Tibial nerve (tissue), 4 donors: ENCODE data around the gene TBCCD1. TPM values are rescaled to one million over a fixed set of nuclear protein-coding genes. Genes with fewer than 3 reads are reported as not detected.

Experiments
- DNase-seq, 2 donors: peaks; one replicate each; pipeline ENCODE4 v3.0.0-alpha.2; 2019; ENCODE audit warnings: low spot score in 2 of 2
- H3K27ac ChIP-seq, 4 donors: fragments of 200-600 bp; sonication (generic) in 3 of 4; one replicate each; pipeline ENCODE4 v1.5.1; 2017 to 2019; ENCODE audit warnings: mild to moderate bottlenecking in 1 of 4
- H3K27me3 ChIP-seq, 2 donors: fragments of 200-600 bp; sonication (generic) in 1 of 2; one replicate each; pipeline versions ENCODE4 v1.5.1 to v1.6.0; 2017 to 2019
- H3K36me3 ChIP-seq, 3 donors: fragments of 200-600 bp; sonication (generic); one replicate each; pipeline ENCODE4 v1.5.1; 2018 to 2019
- H3K4me1 ChIP-seq, 4 donors: fragments of 200-600 bp; sonication (generic) in 3 of 4; one replicate each; pipeline ENCODE4 v1.5.1; 2017 to 2019
- H3K4me3 ChIP-seq, 4 donors: fragments of 200-600 bp; sonication (generic) in 3 of 4; one replicate each; pipeline ENCODE4 v1.5.1; 2017 to 2019; ENCODE audit warnings: mild to moderate bottlenecking in 1 of 4, moderate library complexity in 1 of 4
- H3K9me3 ChIP-seq, 4 donors: fragments of 200-600 bp; sonication (generic) in 3 of 4; one replicate each; pipeline ENCODE4 v1.5.1; 2017 to 2019
- EP300 ChIP-seq, 2 donors: sonication (generic); formaldehyde crosslinking; IDR thresholded peaks; one replicate each; pipeline ENCODE4 v1.6.1; 2017; ENCODE audit warnings: antibody characterized with exemption in 2 of 2, mild to moderate bottlenecking in 1 of 2
- POLR2A ChIP-seq, 2 donors: fragments of 450-650 bp; IDR thresholded peaks; one replicate each; pipeline ENCODE4 v1.6.1; 2017; ENCODE audit warnings: antibody characterized with exemption in 2 of 2, mild to moderate bottlenecking in 2 of 2, moderate library complexity in 2 of 2
- WGBS, 2 donors: methylation state at CpG; one replicate each; pipeline ENCODE4 v1.1.5; 2018; 5-methylcytosine and 5-hydroxymethylcytosine counted together
- total RNA-seq, 4 donors: library from RNA; depleted of rRNA; stranded (reverse); fragments of >200 nt; gene quantifications; one replicate each; pipeline ENCODE4 v1.1.0, GENCODE V29; 2016
- TF ChIP-seq, protein P1 (sequence below), 5 experiments: fragments of 200-600 bp in 3 of 5; fragments of 450-650 bp in 2 of 5; sonication (generic) in 3 of 5; IDR thresholded peaks; one replicate each; pipeline ENCODE4 v1.5.1; 2016 to 2019; ENCODE audit warnings: antibody characterized with exemption in 5 of 5, mild to moderate bottlenecking in 3 of 5, moderate library complexity in 2 of 5

TBCCD1 gene
- total RNA-seq, 4 donors from 2014 or later, result 10.5 to 17.0 (median 11.4) TPM

DNA sequence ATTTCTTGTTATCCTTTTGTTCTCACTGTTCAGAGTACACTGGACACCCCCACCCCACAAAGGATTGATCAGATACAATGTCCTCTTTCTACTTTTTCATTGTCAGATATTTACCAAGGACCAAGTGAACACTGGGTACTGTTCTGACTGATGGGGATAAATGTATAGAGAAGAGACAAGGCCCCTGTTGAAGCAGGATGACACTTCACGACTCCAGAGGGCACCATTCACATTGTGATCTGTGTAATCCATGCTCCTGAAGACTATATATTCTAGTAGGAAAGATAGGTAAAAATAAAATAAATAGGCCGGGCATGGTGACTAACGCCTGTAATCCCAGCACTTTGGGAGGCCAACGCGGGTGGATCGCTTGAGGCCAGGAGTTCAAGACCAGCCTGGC lies 15.8 kb downstream of the TBCCD1 start:
- Histone ChIP-seq H3K4me1 (no peaks in the 10 kb centered on the region), H3K27me3 (no peaks in the 10 kb centered on the region), H3K4me3 (no peak overlapping the region), H3K27ac (no peak overlapping the region), H3K9me3 (no peaks in the 10 kb centered on the region), H3K36me3 (peaks cover 0 to 97% (median 9%) of the 10 kb centered on the region in 3 donors)
- DNase-seq, result no peak
- WGBS, 2 donors, result 84 to 86% methylated on average over 6 of the region's 6 CpGs
- no peak for TF ChIP-seq EP300 (IDR thresholded peaks at IDR 0.05)
- TF ChIP-seq, protein P1, sequence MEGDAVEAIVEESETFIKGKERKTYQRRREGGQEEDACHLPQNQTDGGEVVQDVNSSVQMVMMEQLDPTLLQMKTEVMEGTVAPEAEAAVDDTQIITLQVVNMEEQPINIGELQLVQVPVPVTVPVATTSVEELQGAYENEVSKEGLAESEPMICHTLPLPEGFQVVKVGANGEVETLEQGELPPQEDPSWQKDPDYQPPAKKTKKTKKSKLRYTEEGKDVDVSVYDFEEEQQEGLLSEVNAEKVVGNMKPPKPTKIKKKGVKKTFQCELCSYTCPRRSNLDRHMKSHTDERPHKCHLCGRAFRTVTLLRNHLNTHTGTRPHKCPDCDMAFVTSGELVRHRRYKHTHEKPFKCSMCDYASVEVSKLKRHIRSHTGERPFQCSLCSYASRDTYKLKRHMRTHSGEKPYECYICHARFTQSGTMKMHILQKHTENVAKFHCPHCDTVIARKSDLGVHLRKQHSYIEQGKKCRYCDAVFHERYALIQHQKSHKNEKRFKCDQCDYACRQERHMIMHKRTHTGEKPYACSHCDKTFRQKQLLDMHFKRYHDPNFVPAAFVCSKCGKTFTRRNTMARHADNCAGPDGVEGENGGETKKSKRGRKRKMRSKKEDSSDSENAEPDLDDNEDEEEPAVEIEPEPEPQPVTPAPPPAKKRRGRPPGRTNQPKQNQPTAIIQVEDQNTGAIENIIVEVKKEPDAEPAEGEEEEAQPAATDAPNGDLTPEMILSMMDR (IDR thresholded peaks at IDR 0.05), result no peak
- no peak for TF ChIP-seq POLR2A (IDR thresholded peaks at IDR 0.05)

DNA sequence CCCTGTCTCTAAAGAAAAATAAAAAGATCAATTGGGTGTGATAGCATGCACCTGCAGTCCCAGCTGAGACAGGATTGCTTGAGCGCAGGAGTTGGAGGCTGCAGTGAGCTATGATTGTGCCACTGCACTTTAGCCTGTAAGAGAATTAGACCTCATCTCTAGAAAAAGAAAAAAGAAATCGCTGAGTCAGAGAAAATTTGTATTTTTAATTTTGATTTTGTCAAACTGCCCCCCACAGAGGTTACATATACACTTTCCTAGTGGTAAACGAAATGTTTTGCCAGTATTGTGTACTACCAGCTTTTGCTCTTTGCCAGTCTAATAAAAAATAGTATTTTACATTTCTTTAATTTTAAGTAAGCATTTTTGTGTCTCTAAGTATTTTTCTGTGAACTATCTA lies 17.6 kb downstream of the TBCCD1 start:
- Histone ChIP-seq H3K4me1 (no peaks in the 10 kb centered on the region), H3K36me3 (peaks cover 0 to 83% (median 9%) of the 10 kb centered on the region in 3 donors), H3K9me3 (no peaks in the 10 kb centered on the region), H3K27me3 (no peaks in the 10 kb centered on the region), H3K27ac (no peak overlapping the region), H3K4me3 (no peak overlapping the region)
- 94 to 96% methylated on average over 3 of the region's 3 CpGs for WGBS, 2 donors
- TF ChIP-seq POLR2A (IDR thresholded peaks at IDR 0.05), result no peak
- TF ChIP-seq, protein P1 (IDR thresholded peaks at IDR 0.05), result no peak
- TF ChIP-seq EP300 (IDR thresholded peaks at IDR 0.05), result no peak
- DNase-seq, result no peak

DNA sequence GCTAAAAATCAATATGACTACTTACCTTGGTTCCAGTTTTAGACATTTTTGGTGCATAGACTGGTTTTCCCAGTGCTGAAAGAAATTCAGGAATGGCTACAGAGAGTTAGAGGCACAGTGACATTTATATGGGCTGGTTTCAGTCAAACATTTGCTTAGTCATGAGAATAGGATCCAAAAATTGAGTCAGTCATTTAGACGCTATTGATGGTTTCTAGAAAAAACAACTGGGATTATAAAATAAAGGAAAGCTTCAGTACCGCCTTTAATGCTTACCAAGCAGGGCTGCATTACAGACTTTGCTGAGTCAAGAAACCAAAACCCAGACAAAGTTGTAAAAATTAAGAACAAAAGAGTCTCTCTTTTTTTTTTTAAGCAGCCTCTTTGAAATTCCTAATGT lies 22.9 kb downstream of the TBCCD1 start, which contains the start of gene CRYGS:
CRYGS (minus strand) TSS at position 100 of the 400 bp plus-strand sequence; CDS start at position 46, 54 bp downstream.
- DNase-seq, result no peak
- TF ChIP-seq POLR2A (IDR thresholded peaks at IDR 0.05), result no peak
- TF ChIP-seq EP300 (IDR thresholded peaks at IDR 0.05), result no peak
- TF ChIP-seq, protein P1 (IDR thresholded peaks at IDR 0.05), result no peak
- H3K27ac ChIP-seq, result no peak within 1 kb of the TSS
- WGBS, 2 donors, result 44 to 47% methylated on average over 2 of the region's 2 CpGs
- H3K27me3 ChIP-seq, result no peaks in the 10 kb centered on the region
- peaks cover 0 to 11% (median 0%) of the 10 kb centered on the region in 4 donors for H3K4me1 ChIP-seq
- no peak within 1 kb of the TSS for H3K4me3 ChIP-seq
- H3K9me3 ChIP-seq, result no peaks in the 10 kb centered on the region
- peaks cover 0 to 35% (median 0%) of the 10 kb centered on the region in 3 donors for H3K36me3 ChIP-seq

DNA sequence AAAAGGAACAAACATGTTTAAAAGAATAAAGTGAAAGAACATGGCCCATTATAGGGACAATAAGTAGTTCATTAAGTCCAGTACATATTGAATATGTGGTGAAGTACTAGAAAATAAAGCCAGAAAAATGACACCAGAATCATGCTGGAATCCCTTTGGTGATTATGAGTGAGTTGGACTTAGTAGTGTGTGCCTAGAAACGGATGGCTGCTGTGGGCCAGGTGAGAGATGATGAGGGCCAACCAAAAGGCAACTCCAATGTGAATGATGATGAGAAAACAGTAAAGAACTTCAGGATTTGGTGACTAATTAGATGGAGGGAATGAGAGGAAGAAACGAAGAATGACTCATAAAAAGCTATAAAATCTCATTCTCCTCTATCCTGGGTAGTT lies 26.3 kb downstream of the TBCCD1 start:
- peaks cover 0 to 11% (median 0%) of the 10 kb centered on the region in 4 donors for H3K4me1 ChIP-seq
- peaks cover 0 to 10% (median 0%) of the 10 kb centered on the region in 3 donors for H3K36me3 ChIP-seq
- H3K27me3 ChIP-seq, result no peaks in the 10 kb centered on the region
- 47 to 48% methylated on average over 2 of the region's 2 CpGs for WGBS, 2 donors
- no peak overlapping the region for H3K27ac ChIP-seq
- no peaks in the 10 kb centered on the region for H3K9me3 ChIP-seq
- TF ChIP-seq, protein P1 (IDR thresholded peaks at IDR 0.05), result no peak
- no peak for TF ChIP-seq POLR2A (IDR thresholded peaks at IDR 0.05)
- TF ChIP-seq EP300 (IDR thresholded peaks at IDR 0.05), result no peak
- H3K4me3 ChIP-seq, result no peak overlapping the region
- no peak for DNase-seq

DNA sequence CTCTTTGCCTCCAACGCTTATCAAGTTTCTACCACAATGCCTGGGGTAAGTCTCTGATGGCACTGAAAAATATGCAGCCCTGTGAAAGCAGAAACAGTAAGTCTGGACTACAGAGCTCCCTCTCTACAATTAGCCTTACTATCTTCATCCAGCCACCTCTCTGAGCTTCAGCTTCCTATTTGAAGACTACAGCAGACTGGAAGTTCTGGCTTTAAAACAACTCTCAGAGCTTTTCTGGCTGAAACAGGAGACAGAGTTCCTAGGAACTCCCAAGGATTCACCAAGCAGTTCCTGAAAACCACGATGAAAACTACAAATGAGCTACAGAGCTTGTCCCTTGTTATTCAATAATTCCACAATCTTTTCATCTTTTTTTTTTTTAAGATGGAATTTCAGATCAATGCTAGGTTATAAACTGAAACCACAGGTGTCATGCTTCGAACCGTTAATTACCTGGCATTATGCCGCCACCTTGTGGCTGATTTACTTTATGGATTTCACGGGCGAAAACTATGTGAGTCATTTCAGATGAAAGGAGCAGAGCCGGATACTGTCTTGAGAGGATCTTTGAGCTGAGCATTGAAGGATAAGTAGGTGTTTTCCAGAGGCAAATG lies 26.8 kb downstream of the TBCCD1 start:
- TF ChIP-seq, protein P1 (IDR thresholded peaks at IDR 0.05), result peak; percentile 46 to 79 (median 70)
- TF ChIP-seq EP300 (IDR thresholded peaks at IDR 0.05), result no peak
- TF ChIP-seq POLR2A (IDR thresholded peaks at IDR 0.05), result no peak
- 10 to 12% methylated on average over 8 of the region's 8 CpGs for WGBS, 2 donors
- Histone ChIP-seq H3K27ac (no peak overlapping the region), H3K36me3 (peaks cover 0 to 10% (median 0%) of the 10 kb centered on the region in 3 donors), H3K4me3 (peak overlapping the region in 1 of 4 donors; percentile 13), H3K4me1 (peaks cover 0 to 11% (median 0%) of the 10 kb centered on the region in 4 donors), H3K9me3 (no peaks in the 10 kb centered on the region), H3K27me3 (no peaks in the 10 kb centered on the region)
- peak; percentile 70 to 91 for DNase-seq
